HG03066 (cell line): Measurements from ENCODE around the gene CD86.
"Not testable (repeated sequence)": the region's sequence is repeated elsewhere in the genome, so short reads cannot be mapped to it uniquely, and the experiment has no call there.

Experiments
- ATAC-seq: cut with Tn5 transposase; IDR thresholded peaks from one replicate; pipeline ENCODE4 v1.9.1; 2021; ENCODE audit warnings: low read depth; ENCODE audit not compliant: unreplicated experiment

CD86 gene

GRCh38 chr3:122055215-122055614, at the start of gene CD86:
Gene CD86, plus strand, starts transcription at chr3:122055362. Its CDS starts 128 bp downstream, at chr3:122055490.
- ATAC-seq, result peak; percentile 91

GRCh38 chr3:122006267-122006666, 48.9 kb upstream of the CD86 start:
- ATAC-seq, result no peak

- ATAC-seq, result no peak
These were observed 47.0 kb upstream of the CD86 start for GRCh38 chr3:122008166-122008565.

GRCh38 chr3:122010506-122010905, 44.7 kb upstream of the CD86 start:
- no peak for ATAC-seq

GRCh38 chr3:122011396-122011795, 43.8 kb upstream of the CD86 start:
- no peak for ATAC-seq

- ATAC-seq, result no peak
These were observed 42.3 kb upstream of the CD86 start for GRCh38 chr3:122012821-122013220.

- no peak for ATAC-seq
These were observed 41.7 kb upstream of the CD86 start for GRCh38 chr3:122013448-122013925.

GRCh38 chr3:122014741-122015140, 40.4 kb upstream of the CD86 start:
- ATAC-seq, result peak; percentile 83

GRCh38 chr3:122019493-122019892, 35.7 kb upstream of the CD86 start:
- no peak for ATAC-seq

GRCh38 chr3:122021037-122021436, 34.1 kb upstream of the CD86 start:
- ATAC-seq, result no peak

- no peak for ATAC-seq
These were observed 33.3 kb upstream of the CD86 start, which contains the start of gene ILDR1 for GRCh38 chr3:122021811-122022401. Gene ILDR1, minus strand, starts transcription at chr3:122022247. Its CDS starts 170 bp downstream, at chr3:122022077.

GRCh38 chr3:122023335-122023910, 31.7 kb upstream of the CD86 start:
- ATAC-seq, result no peak

- no peak for ATAC-seq
These were observed 30.4 kb upstream of the CD86 start for GRCh38 chr3:122024800-122025199.

GRCh38 chr3:122025296-122025695, 29.9 kb upstream of the CD86 start:
- ATAC-seq, result peak; percentile 84

GRCh38 chr3:122030381-122031122, 24.6 kb upstream of the CD86 start:
- peak; percentile 48 for ATAC-seq

GRCh38 chr3:122031123-122031468, 24.1 kb upstream of the CD86 start:
- peak; percentile 31 for ATAC-seq

- no peak for ATAC-seq
These were observed 22.6 kb upstream of the CD86 start for GRCh38 chr3:122032531-122032930.

GRCh38 chr3:122033023-122033422, 22.1 kb upstream of the CD86 start:
- no peak for ATAC-seq

- not testable (repeated sequence) for ATAC-seq
These were observed 7.9 kb upstream of the CD86 start for GRCh38 chr3:122047296-122047695.

GRCh38 chr3:122047773-122048172, 7.4 kb upstream of the CD86 start:
- not testable (repeated sequence) for ATAC-seq

GRCh38 chr3:122052968-122053367, 2.2 kb upstream of the CD86 start:
- no peak for ATAC-seq

GRCh38 chr3:122057671-122058070, 2.5 kb downstream of the CD86 start:
- no peak for ATAC-seq
